T47D (cell line): ENCODE data around the gene KRTAP9-6.
"Not testable (repeated sequence)": the region's sequence is repeated elsewhere in the genome, so short reads cannot be mapped to it uniquely, and the experiment has no call there.

Experiments
- DNase-seq, 2 experiments: peaks; one replicate each; pipeline versions ENCODE4 v3.0.0 to v3.0.0-alpha.2; 2011 to 2012; ENCODE audit warnings: low read depth in 1 of 2, low spot score in 1 of 2
- JUND ChIP-seq: IDR thresholded peaks from 2 replicates; pipeline ENCODE4 v1.6.1; 2012; ENCODE audit warnings: low read depth
- in situ Hi-C: cut with HindIII; loops from 2 replicates; pipeline ENCODE4 v1.10.0; 2016; ENCODE audit warnings: low sequenced_read_pairs, low pct_unique_long_range_greater_than_20kb

KRTAP9-6 gene, protein sequence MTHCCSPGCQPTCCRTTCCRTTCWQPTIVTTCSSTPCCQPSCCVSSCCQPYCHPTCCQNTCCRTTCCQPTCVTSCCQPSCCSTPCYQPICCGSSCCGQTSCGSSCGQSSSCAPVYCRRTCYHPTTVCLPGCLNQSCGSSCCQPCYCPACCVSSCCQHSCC

DNA sequence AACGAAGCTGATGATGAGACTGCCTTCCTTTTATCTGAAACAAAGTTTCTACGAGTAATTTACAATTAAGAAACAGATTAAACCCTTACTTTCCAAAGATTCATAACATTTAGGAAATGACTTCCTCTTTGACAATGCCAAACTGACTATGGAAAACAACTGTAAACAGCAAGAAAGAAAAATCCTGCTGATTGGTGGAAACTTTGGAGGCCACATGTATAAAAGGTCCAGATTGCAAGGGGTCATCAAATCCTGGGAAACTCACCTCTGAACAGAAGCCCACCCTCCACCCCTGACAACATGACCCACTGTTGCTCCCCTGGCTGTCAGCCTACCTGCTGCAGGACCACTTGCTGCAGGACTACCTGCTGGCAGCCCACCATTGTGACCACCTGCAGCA is at the start of gene KRTAP9-6:
KRTAP9-6 (plus strand) TSS at position 301 of the 400 bp plus-strand sequence; CDS start at position 301, 0 bp downstream.
- no peak for TF ChIP-seq JUND
- no peak for DNase-seq
- in situ Hi-C loops, result no loop called here

- DNase-seq, result no peak
- in situ Hi-C loops, result no loop called here
Observed at GRCh38 chr17:41215681-41216080, 49.5 kb upstream of the KRTAP9-6 start.

DNA sequence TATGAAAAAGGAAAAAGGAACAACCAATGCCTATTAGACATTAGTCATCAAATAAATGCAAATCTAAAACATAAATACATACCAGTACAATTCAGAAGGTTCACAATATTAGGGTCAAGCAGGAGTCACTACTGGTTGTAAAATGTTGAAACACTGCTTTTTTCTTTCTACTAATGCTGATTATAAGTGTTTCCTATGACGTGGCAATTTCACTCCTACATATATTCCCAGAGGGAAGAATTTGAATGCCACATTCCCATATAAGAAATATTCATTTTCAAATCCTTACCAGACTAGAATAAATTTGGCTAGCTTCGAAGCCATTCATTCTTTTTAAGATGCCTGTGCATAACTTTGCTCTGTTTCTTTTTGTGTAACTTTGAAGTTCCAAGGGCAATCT is 41.4 kb upstream of the KRTAP9-6 start:
- in situ Hi-C loops, result no loop called here
- no peak for DNase-seq
- TF ChIP-seq JUND, result no peak

More at GRCh38 chr17:41215681-41216080, 49.5 kb upstream of the KRTAP9-6 start:
- no peak for TF ChIP-seq JUND

DNA sequence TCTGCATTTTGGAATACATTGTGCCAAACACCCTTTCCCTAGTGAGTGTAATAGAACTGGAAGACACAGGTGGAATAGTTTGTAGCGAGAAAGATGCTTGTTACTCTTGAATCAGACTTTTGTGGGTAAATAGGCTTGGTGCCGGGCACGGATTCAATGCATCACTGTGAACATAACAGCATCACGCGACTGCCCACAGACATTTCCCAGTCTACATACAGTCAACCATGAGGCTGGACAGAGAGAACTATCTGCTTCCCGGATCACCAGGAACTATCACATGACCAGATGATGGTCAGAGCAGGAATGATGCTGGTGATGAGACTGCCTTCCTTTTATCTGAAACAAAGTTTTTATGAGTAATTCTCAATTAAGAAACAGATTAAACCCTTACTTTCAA is 39.1 kb upstream of the KRTAP9-6 start:
- in situ Hi-C loops, result no loop called here
- no peak for TF ChIP-seq JUND
- no peak for DNase-seq

DNA sequence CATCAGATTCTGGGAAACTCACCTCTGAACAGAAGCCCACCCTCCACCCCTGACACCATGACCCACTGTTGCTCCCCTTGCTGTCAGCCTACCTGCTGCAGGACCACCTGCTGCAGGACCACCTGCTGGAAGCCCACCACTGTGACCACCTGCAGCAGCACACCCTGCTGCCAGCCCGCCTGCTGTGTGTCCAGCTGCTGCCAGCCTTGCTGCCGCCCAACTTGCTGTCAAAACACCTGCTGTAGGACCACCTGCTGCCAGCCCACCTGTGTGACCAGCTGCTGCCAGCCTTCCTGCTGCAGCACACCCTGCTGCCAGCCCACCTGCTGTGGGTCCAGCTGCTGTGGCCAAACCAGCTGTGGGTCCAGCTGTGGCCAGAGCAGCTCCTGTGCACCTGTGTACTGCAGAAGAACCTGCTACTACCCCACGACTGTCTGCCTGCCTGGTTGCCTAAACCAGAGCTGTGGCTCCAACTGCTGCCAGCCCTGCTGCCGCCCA is 38.5 kb upstream of the KRTAP9-6 start, which contains the start of gene KRTAP9-2:
KRTAP9-2 (plus strand) TSS at position 51 of the 498 bp plus-strand sequence; CDS start at position 58, 7 bp downstream.
- in situ Hi-C loops, DNase-seq: not testable (repeated sequence)

GRCh38 chr17:41230094-41230493 is 35.1 kb upstream of the KRTAP9-6 start:
- TF ChIP-seq JUND, result no peak
- DNase-seq, result no peak
- in situ Hi-C loops, result no loop called here

GRCh38 chr17:41231731-41232130 is 33.4 kb upstream of the KRTAP9-6 start:
- in situ Hi-C loops, result no loop called here
- DNase-seq, result no peak
- TF ChIP-seq JUND, result no peak

DNA sequence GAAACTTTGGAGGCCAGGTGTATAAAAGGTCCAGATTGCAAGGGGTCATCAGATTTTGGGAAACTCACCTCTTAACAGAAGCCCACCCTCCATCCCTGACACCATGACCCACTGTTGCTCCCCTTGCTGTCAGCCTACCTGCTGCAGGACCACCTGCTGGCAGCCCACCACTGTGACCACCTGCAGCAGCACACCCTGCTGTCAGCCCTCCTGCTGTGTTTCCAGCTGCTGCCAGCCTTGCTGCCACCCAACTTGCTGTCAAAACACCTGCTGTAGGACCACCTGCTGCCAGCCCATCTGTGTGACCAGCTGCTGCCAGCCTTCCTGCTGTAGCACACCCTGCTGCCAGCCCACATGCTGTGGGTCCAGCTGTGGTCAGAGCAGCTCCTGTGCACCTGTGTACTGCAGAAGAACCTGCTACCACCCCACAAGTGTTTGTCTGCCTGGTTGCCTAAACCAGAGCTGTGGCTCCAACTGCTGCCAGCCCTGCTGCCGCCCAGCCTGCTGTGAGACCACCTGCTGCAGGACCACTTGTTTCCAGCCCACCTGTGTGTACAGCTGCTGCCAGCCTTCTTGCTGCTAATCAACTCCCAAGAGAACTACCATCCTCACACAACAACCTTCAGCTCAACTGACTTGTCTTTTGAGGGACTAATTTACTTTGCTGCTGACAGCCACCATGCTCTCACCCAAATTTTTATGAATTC is 32.6 kb upstream of the KRTAP9-6 start, which contains the start of gene KRTAP9-3:
KRTAP9-3 (plus strand) TSS at position 51 of the 707 bp plus-strand sequence; CDS start at position 104, 53 bp downstream.
- DNase-seq, in situ Hi-C loops: not testable (repeated sequence)

DNA sequence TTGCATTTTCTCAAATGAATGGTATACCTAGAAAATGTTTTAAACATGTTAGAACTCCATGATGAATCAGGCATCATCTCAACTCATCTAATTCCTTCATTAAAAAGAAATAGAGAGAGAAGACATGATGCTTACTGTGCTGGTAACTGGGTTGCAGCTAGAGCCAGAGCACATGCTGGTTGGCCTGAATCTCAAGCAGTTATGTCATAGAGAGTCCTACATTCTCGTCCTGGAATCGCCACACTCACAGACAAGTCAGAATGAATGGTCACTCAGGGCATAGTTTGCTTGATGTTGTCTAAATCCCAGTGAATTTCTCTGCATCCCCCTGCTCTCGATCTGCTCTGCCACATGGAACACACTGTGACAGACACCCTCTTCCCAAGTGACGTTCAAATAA is 28.1 kb upstream of the KRTAP9-6 start:
- DNase-seq, in situ Hi-C loops: not testable (repeated sequence)

DNA sequence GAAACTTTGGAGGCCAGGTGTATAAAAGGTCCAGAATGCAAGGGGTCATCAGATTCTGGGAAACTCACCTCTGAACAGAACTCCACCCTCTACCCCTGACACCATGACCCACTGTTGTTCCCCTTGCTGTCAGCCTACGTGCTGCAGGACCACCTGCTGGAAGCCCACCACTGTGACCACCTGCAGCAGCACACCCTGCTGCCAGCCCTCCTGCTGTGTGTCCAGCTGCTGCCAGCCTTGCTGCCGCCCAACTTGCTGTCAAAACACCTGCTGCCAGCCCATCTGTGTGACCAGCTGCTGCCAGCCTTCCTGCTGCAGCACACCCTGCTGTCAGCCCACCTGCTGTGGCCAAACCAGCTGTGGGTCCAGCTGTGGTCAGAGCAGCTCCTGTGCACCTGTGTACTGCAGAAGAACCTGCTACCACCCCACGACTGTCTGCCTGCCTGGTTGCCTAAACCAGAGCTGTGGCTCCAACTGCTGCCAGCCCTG is 27.2 kb upstream of the KRTAP9-6 start, which contains the start of gene KRTAP9-8:
KRTAP9-8 (plus strand) TSS at position 51 of the 489 bp plus-strand sequence; CDS start at position 104, 53 bp downstream.
- DNase-seq, in situ Hi-C loops: not testable (repeated sequence)

DNA sequence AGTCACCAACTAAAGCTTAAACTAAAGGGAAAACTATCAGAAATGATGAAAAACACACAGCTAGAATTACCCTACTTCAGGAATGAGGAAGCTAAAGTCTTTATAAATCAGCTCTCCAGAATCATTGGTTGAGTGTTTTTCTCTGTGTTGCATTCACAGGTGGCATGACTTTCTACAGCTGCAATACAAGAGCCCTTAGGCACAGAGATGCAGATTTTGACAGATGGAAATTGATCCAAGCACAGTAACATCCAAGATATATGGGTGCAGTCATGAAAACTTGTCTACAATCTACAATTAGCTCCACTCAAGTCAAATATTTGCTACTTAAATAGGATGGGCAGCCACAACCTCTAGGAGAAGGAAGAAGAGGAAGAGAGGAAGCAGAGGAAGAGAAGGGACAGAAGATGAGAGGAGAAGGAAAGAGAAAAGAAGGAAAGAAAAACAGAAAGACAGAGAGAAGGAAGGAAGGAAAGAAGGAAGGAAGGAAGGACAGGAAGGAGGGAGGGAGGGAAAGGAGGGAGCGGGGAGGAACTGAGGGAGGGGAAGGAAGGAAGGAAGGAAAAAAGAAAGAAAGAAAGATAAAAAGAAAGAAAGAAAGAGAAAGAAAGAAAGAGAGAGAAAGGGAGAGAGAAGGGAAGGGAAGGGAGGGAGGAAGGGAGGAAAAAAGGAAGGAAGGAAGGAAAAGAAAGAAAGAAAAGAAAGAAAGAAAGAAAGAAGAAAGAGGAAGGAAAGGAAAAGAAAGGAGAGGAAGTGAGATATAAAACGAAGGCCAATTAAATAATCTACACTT is 18.0 kb upstream of the KRTAP9-6 start:
- in situ Hi-C loops, result not testable (repeated sequence)

DNA sequence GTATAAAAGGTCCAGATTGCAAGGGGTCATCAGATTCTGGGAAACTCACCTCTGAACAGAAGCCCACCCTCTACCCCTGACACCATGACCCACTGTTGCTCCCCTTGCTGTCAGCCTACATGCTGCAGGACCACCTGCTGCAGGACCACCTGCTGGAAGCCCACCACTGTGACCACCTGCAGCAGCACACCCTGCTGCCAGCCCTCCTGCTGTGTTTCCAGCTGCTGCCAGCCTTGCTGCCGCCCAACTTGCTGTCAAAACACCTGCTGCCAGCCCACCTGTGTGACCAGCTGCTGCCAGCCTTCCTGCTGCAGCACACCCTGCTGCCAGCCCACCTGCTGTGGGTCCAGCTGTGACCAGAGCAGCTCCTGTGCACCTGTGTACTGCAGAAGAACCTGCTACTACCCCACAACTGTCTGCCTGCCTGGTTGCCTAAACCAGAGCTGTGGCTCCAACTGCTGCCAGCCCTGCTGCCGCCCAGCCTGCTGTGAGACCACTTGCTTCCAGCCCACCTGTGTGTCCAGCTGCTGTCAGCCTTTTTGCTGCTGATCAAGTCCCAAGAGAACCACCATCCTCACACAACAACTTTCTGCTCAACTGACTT is 15.4 kb upstream of the KRTAP9-6 start, which contains the start of gene KRTAP9-4:
KRTAP9-4 (plus strand) TSS at position 51 of the 604 bp plus-strand sequence; CDS start at position 85, 34 bp downstream.
- in situ Hi-C loops, DNase-seq: not testable (repeated sequence)

More for the DNA sequence above, 18.0 kb upstream of the KRTAP9-6 start:
- peak in 1 of 2 experiments; percentile 15 for DNase-seq
